NCI-H1930 (cell line): ENCODE measurements around the gene GUK1.
"Not testable (repeated sequence)": the region's sequence is repeated elsewhere in the genome, so short reads cannot be mapped to it uniquely, and the experiment has no call there.

ENCODE experiments used
- DNase-seq, 2 experiments: peaks; one replicate each; lab custom pipeline; 2025; lab: John Stamatoyannopoulos, UW

The GUK1 gene

DNA sequence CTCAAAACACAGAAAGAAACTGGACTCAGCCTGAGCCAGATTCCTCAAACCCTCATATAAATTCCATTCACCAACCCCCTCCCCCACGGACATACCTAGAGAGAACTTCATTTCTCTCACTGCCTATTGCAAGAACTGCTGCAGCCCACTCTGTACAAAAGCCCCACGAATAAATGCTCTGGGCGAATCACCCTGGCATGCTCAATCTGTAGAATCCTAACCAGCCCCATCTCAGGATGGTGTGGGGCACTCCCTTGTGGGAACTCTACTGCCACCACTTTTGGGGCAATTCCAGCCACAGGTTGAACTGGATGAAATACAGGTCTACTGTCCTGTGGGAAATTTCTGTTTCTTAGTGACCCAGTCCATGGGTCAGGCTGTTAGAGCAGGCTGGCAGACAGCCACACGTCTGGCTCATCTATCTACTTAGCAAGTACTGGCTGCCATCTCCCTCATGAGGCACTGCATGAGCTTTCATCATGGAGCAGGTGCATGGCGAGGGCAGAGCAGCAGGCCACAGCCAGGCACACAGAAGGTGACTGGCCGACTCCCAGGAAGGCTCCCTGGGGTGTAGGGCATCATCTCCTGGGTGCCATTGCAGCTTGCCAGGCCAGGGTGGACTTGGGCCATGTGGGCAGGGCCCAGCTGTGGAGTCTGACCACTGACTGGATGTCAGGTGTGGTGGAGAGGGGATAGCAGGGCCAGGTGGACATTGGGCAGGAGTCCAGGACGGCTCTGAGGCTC is 35.4 kb upstream of the GUK1 start:
- no peak for DNase-seq

DNA sequence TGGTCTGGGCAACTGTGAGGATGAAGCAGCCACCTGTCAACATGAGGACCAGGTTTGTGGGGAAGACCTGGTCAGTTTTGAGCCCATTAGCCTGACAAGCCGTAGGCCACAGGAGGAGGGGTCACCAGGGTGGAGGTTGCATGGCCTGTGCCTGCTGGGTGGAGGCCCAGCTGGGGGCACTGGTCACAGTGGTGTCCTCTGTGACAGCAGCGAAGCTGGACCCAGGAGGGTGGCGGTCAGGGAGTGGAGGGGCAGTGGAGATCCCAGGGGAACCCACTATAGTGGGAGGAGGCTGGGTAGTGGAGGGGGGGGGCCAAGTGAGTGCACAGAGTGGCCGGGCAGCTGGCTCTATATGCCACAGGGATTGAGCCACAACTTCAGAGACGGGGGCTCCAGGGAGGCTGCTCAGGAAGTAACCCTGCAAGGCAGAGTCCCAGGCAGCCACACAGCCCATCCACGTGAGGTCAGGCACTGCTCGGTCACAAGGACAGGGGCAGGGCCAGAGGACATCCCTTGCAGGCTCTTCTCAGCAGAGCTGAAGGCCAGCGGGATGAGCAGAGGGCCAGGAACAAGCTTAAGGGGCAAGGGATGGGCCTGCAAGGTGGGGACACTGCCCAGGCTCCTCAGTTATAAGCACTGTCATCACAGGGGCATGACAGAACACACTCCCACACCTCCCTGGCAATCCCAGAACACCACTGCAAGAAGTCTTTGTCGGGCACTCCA is 34.6 kb upstream of the GUK1 start:
- DNase-seq, result no peak

- DNase-seq, result no peak
Measured at GRCh38 chr1:228105996-228106799, 33.9 kb upstream of the GUK1 start.

DNA sequence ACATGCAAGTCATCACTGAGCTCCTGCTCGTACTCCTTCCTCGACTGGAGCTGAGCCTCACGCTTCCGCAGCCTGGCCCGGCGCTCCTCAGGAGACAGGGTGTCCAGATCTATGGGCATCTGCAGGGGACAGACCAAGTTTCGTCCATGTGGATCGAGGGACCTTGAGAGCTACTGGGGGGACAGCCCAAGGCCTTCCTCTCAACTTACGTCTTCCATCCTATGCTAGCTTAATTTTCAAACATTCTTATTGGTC is 33.4 kb upstream of the GUK1 start:
- no peak for DNase-seq

DNA sequence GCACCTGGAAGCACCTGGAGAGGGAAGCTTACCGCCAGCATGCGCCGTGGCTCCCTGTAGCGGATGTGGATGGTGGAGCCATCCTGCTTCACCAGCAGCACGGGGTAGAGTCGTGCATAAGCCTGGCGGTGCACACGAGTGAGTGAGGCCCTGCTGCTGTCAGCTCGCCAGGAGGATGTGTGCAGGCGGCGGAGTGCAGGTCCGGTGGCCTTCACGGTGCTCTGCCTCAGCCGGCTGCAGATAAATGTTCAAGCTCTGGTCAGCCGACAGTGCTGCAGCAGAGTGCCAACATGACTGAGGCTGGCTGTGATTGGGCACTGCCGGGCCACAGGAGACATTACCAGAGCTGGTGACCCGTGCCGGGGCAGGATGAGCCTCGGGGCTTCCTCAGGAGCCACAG is 32.4 kb upstream of the GUK1 start:
- DNase-seq, result no peak

- no peak for DNase-seq
Measured at GRCh38 chr1:228108055-228108690, 31.9 kb upstream of the GUK1 start.

GRCh38 chr1:228108742-228109072 is 31.4 kb upstream of the GUK1 start:
- DNase-seq, result no peak

DNA sequence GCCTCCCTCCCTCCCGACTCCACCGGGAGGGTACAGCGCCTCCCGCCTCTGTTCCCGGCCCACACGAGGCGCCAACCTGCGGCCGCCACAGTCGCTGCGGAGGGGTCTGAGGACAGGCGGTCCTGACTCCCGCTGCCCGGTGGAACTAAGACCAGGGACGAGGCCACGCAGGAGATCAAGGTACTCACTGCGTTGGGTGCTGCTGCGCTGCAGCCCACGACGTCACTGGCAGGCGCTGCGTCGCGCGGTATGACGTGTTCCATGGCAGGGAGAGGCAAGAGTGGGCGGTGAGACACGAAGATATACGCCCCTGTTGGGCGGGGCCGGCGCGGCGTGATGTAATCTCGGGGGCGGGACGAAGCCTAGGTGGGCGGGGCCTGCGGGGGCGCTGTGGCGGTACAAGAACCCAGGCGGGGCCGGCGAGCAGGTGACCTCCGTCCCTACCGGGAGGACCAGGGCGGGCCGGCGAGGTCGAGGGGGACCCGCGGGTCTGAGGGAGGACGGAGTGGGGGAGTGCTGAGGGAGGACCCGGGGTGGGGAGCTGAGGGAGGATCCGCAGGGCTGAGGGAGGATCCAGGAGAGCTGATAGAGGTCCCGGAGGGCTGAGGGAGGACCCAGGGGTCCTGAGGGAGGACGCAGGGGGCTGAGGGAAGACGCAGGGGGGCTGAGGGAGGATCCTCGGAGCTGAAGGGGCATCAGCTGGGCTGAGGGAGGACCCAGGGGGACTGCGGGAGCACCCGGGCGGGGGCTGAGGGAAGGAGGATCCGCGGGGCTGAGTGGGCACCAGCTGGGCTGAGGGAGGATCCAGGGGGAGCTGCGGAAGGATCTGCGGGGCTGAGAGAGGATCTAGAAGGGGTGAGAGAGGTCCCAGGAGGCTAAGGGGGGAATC is 30.8 kb upstream of the GUK1 start, which contains the start of gene MRPL55:
MRPL55 (minus strand) TSS at position 227 of the 889 bp plus-strand sequence. CDS start 1,039 bp downstream, outside the sequence.
- peak; percentile 93 to 96 for DNase-seq

- no peak for DNase-seq
Measured at GRCh38 chr1:228109962-228110488, 30.1 kb upstream of the GUK1 start.

GRCh38 chr1:228110556-228110955 is 29.5 kb upstream of the GUK1 start:
- no peak for DNase-seq

- DNase-seq, result not testable (repeated sequence)
Measured at GRCh38 chr1:228111315-228111714, 28.8 kb upstream of the GUK1 start.

DNA sequence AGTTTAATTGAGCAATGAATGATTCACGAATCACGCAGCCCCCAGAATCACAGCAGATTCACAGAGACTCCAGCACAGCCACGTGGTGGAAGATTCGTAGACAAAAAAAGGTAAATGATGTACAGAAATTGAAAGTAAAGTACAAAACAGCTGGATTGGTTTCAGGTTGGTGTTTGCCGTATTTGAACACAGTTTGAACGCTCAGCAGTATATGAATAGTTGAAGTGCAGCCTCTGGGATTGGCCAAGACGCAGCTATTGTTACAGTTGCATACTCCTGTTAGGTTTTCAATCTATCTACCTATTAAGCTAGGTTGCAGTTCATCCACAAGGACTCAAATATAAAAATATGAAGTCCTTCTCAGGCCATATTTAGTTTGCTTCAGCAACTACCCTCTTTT is 27.9 kb upstream of the GUK1 start:
- no peak for DNase-seq

- no peak for DNase-seq
Measured at GRCh38 chr1:228112617-228113016, 27.5 kb upstream of the GUK1 start.

DNA sequence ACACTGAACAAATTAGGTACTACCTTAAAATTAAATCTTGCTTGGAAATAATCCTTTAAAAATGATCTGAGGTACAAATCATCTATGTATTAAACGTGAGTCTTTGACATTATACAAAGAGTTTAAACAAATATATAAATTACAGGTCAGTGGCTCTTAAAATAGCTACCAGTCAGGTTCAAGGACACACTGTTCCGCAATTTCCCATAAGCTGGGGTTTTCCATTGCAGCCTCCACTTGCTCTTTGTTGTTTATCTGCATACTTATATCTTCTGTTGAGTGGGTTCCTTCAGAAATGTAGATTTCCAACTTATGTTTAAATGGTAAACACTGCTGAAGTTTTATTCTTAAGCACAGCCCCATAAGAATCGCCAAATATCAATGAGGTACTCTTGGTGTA is 25.3 kb upstream of the GUK1 start:
- no peak for DNase-seq

- no peak for DNase-seq
Measured at GRCh38 chr1:228117335-228117734, 22.7 kb upstream of the GUK1 start.

DNA sequence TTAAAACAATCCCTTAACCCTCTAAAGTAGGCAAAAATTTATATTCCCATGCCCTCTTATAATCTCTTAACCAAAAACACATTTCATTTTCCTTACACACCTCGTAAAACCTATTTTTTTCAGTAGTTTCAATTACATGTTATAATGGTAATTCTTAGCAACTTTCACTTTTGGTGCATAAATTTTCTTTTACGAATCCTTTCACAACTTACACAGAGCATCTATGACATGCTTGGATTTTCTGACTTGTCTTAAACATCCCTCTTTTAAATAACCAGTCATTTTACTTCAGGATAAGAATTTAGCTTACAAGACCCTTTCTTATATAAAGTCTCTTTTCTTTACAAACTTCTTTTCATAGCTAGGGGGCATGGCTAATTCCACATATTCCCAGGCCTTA is 22.0 kb upstream of the GUK1 start:
- no peak for DNase-seq

- DNase-seq, result no peak
Measured at GRCh38 chr1:228120351-228120750, 19.7 kb upstream of the GUK1 start.

DNA sequence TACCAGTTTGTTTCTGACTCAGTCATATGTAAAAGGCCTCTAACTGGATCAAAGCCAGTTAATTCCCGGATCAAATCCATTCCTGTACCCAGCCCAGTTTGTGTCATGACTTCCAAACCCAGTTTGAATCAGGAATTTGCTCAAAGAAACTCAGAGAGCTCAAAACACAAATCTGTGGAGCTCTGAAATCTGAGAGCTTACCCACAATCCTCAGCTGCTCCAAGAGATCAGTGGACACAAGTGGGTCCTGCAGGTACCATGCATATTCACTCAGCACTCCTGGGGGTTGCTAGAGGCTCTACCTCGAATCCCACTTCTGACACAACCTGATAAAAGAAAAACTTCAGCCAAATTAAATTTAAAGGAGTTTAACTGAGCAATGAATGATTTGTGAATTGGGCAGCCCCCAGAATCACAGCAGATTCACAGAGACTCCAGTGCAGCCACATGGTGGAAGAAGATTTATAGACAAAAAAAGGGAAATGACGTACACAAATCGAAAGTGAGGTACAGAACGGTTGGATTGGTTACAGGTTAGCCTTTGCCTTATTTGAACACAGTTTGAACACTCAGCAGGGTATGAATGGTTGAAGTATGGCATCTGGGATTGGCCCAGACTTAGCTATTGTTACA is 19.1 kb upstream of the GUK1 start:
- no peak for DNase-seq

DNA sequence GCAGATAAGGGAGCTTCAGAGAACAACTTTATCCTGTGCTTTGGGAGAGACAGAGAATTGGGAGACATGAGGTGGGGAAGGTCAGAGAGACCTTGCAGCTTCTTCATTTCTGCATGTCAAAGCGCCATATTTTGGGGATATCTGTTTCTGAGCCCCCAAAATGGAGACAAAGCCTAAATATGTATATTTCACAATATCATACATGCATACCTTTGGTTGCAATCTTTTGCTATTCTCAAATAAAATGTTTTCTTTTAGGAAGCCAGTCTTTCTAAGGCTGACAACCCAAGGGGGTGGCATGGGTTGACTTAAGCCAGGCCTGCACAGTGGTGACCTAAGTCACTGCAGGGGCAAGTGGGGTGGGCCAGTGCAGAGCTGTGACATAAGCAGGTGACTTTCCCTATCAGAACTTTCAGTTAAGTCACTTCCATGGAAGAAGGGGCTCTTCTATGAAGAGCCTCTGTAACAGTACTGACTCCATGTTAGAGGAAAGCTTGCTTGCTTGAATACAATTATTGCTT is 17.1 kb upstream of the GUK1 start:
- DNase-seq, result no peak

- no peak for DNase-seq
Measured at GRCh38 chr1:228123505-228123904, 16.6 kb upstream of the GUK1 start.

GRCh38 chr1:228125185-228125584 is 14.9 kb upstream of the GUK1 start:
- no peak for DNase-seq
